ENCODE data around the gene SESN1.

- TF ChIP-seq CTCF (IDR thresholded peaks at IDR 0.05; ENCODE audit: borderline replicate concordance, extremely low read depth, low read length, poor library complexity, severe bottlenecking) = no peak
- no peak for TF ChIP-seq EZH2 (IDR thresholded peaks at IDR 0.05; ENCODE audit: borderline replicate concordance, low read depth, low read length, severe bottlenecking)
Observed at GRCh38 chr6:109013656-109014305, 80.9 kb downstream of the SESN1 start.

All from DND-41 (cell line).